ENCODE measurements around the gene VSIG10L2.
"Not testable (repeated sequence)": the region's sequence is repeated elsewhere in the genome, so short reads cannot be mapped to it uniquely, and the experiment has no call there.

VSIG10L2 gene

GRCh38 chr11:125967515-125967914, 21.7 kb downstream of the VSIG10L2 start:
- DNase-seq (ENCODE audit: low read depth in 2 of 2) = no peak

GRCh38 chr11:125968354-125968753, 22.5 kb downstream of the VSIG10L2 start:
- no peak for DNase-seq (ENCODE audit: low read depth in 2 of 2)

GRCh38 chr11:125971618-125972017, 25.8 kb downstream of the VSIG10L2 start:
- no peak for DNase-seq (ENCODE audit: low read depth in 2 of 2)

GRCh38 chr11:125974284-125974683, 28.4 kb downstream of the VSIG10L2 start:
- no peak for DNase-seq (ENCODE audit: low read depth in 2 of 2)

GRCh38 chr11:125975634-125976033, 29.8 kb downstream of the VSIG10L2 start:
- DNase-seq (ENCODE audit: low read depth in 2 of 2) = no peak

- no peak for DNase-seq (ENCODE audit: low read depth in 2 of 2)
Measured at GRCh38 chr11:125976156-125976555, 30.3 kb downstream of the VSIG10L2 start.

GRCh38 chr11:125977333-125977732, 31.5 kb downstream of the VSIG10L2 start:
- DNase-seq (ENCODE audit: low read depth in 2 of 2) = no peak

GRCh38 chr11:125978181-125978716, 32.4 kb downstream of the VSIG10L2 start:
- no peak for DNase-seq (ENCODE audit: low read depth in 2 of 2)

GRCh38 chr11:125978778-125979407, 33.0 kb downstream of the VSIG10L2 start:
- DNase-seq (ENCODE audit: low read depth in 2 of 2) = no peak

- no peak for DNase-seq (ENCODE audit: low read depth in 2 of 2)
Measured at GRCh38 chr11:125979511-125979910, 33.7 kb downstream of the VSIG10L2 start.

- DNase-seq (ENCODE audit: low read depth in 2 of 2) = no peak
Measured at GRCh38 chr11:125980436-125980835, 34.6 kb downstream of the VSIG10L2 start.

- DNase-seq (ENCODE audit: low read depth in 2 of 2) = no peak
Measured at GRCh38 chr11:125982348-125982730, 36.5 kb downstream of the VSIG10L2 start.

GRCh38 chr11:125985956-125986355, 40.1 kb downstream of the VSIG10L2 start:
- DNase-seq (ENCODE audit: low read depth in 2 of 2) = not testable (repeated sequence)

GRCh38 chr11:125987066-125987641, 41.3 kb downstream of the VSIG10L2 start:
- DNase-seq (ENCODE audit: low read depth in 2 of 2) = no peak

- DNase-seq (ENCODE audit: low read depth in 2 of 2) = no peak
Measured at GRCh38 chr11:125990244-125990643, 44.4 kb downstream of the VSIG10L2 start.

- DNase-seq (ENCODE audit: low read depth in 2 of 2) = no peak
Measured at GRCh38 chr11:125992893-125993292, 47.0 kb downstream of the VSIG10L2 start.

- no peak for DNase-seq (ENCODE audit: low read depth in 2 of 2)
Measured at GRCh38 chr11:125994509-125994908, 48.7 kb downstream of the VSIG10L2 start.

GRCh38 chr11:125995313-125995712, 49.5 kb downstream of the VSIG10L2 start:
- no peak for DNase-seq (ENCODE audit: low read depth in 2 of 2)

GRCh38 chr11:125998267-125998666, 52.4 kb downstream of the VSIG10L2 start:
- no peak for DNase-seq (ENCODE audit: low read depth in 2 of 2)

GRCh38 chr11:125999234-125999880, 53.5 kb downstream of the VSIG10L2 start:
- no peak for DNase-seq (ENCODE audit: low read depth in 2 of 2)

GRCh38 chr11:126002181-126002580, 56.3 kb downstream of the VSIG10L2 start:
- no peak for DNase-seq (ENCODE audit: low read depth in 2 of 2)

All from stimulated activated CD8-positive, alpha-beta memory T cell treated with anti-CD3 and anti-CD28 coated beads, Interleukin-7, amount 100 ng/mL, for 1 hour (primary cell).